Keratinocyte (primary cell): ENCODE data around the gene MFSD6. TPM values are rescaled to one million over a fixed set of nuclear protein-coding genes. Genes with fewer than 3 reads are reported as not detected.
"Not testable (repeated sequence)": the region's sequence is repeated elsewhere in the genome, so short reads cannot be mapped to it uniquely, and the experiment has no call there.

Source experiments
- DNase-seq: peaks from one replicate; pipeline ENCODE4 v3.0.0-alpha.2; 2011; ENCODE audit warnings: low read depth, missing footprints, low spot score
- FAIRE-seq: peaks from 2 replicates; lab custom pipeline; 2011; peaks lifted over from hg19 to GRCh38; lab: Jason Lieb, UNC
- H2AFZ ChIP-seq: 2 replicates; pipeline ENCODE4 v1.6.0; 2012; ENCODE audit warnings: low read length, control low read depth, inconsistent platforms; ENCODE audit not compliant: control insufficient read depth
- H3K27ac ChIP-seq: 2 replicates; pipeline ENCODE4 v1.5.1; 2011; ENCODE audit warnings: low read length; ENCODE audit not compliant: control insufficient read depth, insufficient read depth
- H3K27me3 ChIP-seq: 3 replicates; pipeline ENCODE4 v1.6.0; 2011; ENCODE audit warnings: low read length; ENCODE audit not compliant: control insufficient read depth, insufficient read depth; ENCODE audit errors: extremely low read depth
- H3K36me3 ChIP-seq, 2 experiments: 2 replicates in 1 of 2; 3 replicates in 1 of 2; pipeline ENCODE4 v1.5.1; 2011; ENCODE audit warnings: low read length in 2 of 2, mild to moderate bottlenecking in 1 of 2; ENCODE audit not compliant: control insufficient read depth in 2 of 2, insufficient read depth in 2 of 2; ENCODE audit errors: extremely low read depth in 1 of 2
- H3K4me1 ChIP-seq: 3 replicates; pipeline ENCODE4 v1.5.1; 2011; ENCODE audit warnings: low read length; ENCODE audit not compliant: control insufficient read depth, insufficient read depth; ENCODE audit errors: extremely low read depth
- H3K4me2 ChIP-seq: 3 replicates; pipeline ENCODE4 v1.6.0; 2011; ENCODE audit warnings: low read depth, low read length; ENCODE audit not compliant: control insufficient read depth, insufficient read depth; ENCODE audit errors: extremely low read depth
- H3K4me3 ChIP-seq, 3 experiments: fragments of 200-600 bp in 1 of 3; sonication (generic) in 1 of 3; 2 replicates in 2 of 3; 3 replicates in 1 of 3; pipeline ENCODE4 v1.5.1; 2011 to 2016; ENCODE audit warnings: low read length in 3 of 3, mild to moderate bottlenecking in 3 of 3, control low read depth in 2 of 3, inconsistent platforms in 1 of 3, low read depth in 1 of 3, mixed read lengths in 1 of 3, mixed run types in 1 of 3, moderate library complexity in 1 of 3; ENCODE audit not compliant: control insufficient read depth in 2 of 3, insufficient read depth in 2 of 3; ENCODE audit errors: extremely low read depth in 1 of 3
- H3K79me2 ChIP-seq: 2 replicates; pipeline ENCODE4 v1.6.0; 2012; ENCODE audit warnings: low read length; ENCODE audit not compliant: control insufficient read depth, insufficient read depth
- H3K9ac ChIP-seq: 3 replicates; pipeline ENCODE4 v1.6.0; 2011; ENCODE audit warnings: low read length; ENCODE audit not compliant: control insufficient read depth, insufficient read depth; ENCODE audit errors: extremely low read depth
- H3K9me1 ChIP-seq: 3 replicates; pipeline ENCODE4 v1.6.0; 2011; ENCODE audit warnings: low read length; ENCODE audit not compliant: control insufficient read depth, insufficient read depth; ENCODE audit errors: extremely low read depth
- H3K9me3 ChIP-seq: 2 replicates; pipeline ENCODE4 v1.5.1; 2012; ENCODE audit warnings: low read depth, low read length; ENCODE audit not compliant: control insufficient read depth
- H4K20me1 ChIP-seq: 3 replicates; pipeline ENCODE4 v1.6.0; 2011; ENCODE audit warnings: low read length; ENCODE audit not compliant: control insufficient read depth, insufficient read depth; ENCODE audit errors: extremely low read depth
- CTCF ChIP-seq, 3 experiments: IDR thresholded peaks in 1 of 3; conservative IDR thresholded peaks in 1 of 3; optimal IDR thresholded peaks in 1 of 3; 2 replicates in 2 of 3; 3 replicates in 1 of 3; pipeline versions ENCODE3 to v1.5.1; 2011; ENCODE audit warnings: low read length in 3 of 3, mild to moderate bottlenecking in 3 of 3, moderate library complexity in 2 of 3, control low read depth in 1 of 3, inconsistent platforms in 1 of 3; ENCODE audit not compliant: insufficient read depth in 2 of 3; ENCODE audit errors: extremely low read depth in 1 of 3
- EZH2 ChIP-seq: IDR thresholded peaks from one replicate; pipeline ENCODE4 v1.6.1; 2012; ENCODE audit warnings: inconsistent platforms, mild to moderate bottlenecking, low read length, moderate library complexity
- dilution Hi-C: fragments of 300-500 bp; cut with MboI; formaldehyde crosslinking; loops from one replicate; pipeline ENCODE4 v1.7.0; 2020; ENCODE audit warnings: low sequenced_read_pairs; ENCODE audit not compliant: extremely low pct_ligation_motif_present
- polyA plus RNA-seq, 5 experiments: library from polyadenylated mRNA; depleted of rRNA in 3 of 5; stranded (reverse) in 3 of 5; stranded (forward) in 1 of 5; unstranded in 1 of 5; fragments of >200 nt; gene quantifications; 1 replicate in 1 of 5; 2 replicates in 3 of 5; 3 replicates in 1 of 5; pipeline versions ENCODE4 v1.2.1 to v1.2.3, GENCODE V29; 2011 to 2012; ENCODE audit warnings: missing spikeins in 2 of 5, low read depth in 1 of 5, low replicate concordance in 1 of 5

MFSD6 gene
- polyA plus RNA-seq, 1 donor (not counting 4 experiments of a cell fraction or from before 2014, with no cell fraction given), result 11.0 TPM

GRCh38 chr2:190425221-190425866 lies 17.2 kb downstream of the MFSD6 start:
- dilution Hi-C loops, result no loop called here
- Histone ChIP-seq H3K4me1 (no peaks in the 10 kb centered on the region), H2AFZ (no peak overlapping the region), H3K4me3 (no peak overlapping the region), H4K20me1 (no peaks in the 10 kb centered on the region), H3K9ac (no peak overlapping the region), H3K27ac (no peak overlapping the region), H3K27me3 (no peaks in the 10 kb centered on the region), H3K4me2 (no peak overlapping the region), H3K9me1 (no peaks in the 10 kb centered on the region), H3K36me3 (no peaks in the 10 kb centered on the region), H3K79me2 (no peaks in the 10 kb centered on the region), H3K9me3 (no peaks in the 10 kb centered on the region)
- FAIRE-seq, result no peak
- no peak for DNase-seq
- TF ChIP-seq EZH2 (no peak), CTCF (optimal IDR thresholded peaks at IDR 0.05 in 1 of 3, IDR thresholded peaks at IDR 0.05 in 1 of 3, conservative IDR thresholded peaks at IDR 0.05 in 1 of 3; ENCODE audit: extremely low read depth in 1 of 3, insufficient read depth in 2 of 3, low read length in 3 of 3) (no peak)

GRCh38 chr2:190425883-190426658 lies 17.9 kb downstream of the MFSD6 start:
- Histone ChIP-seq H3K4me3 (no peak overlapping the region), H3K9me1 (no peaks in the 10 kb centered on the region), H3K27ac (no peak overlapping the region), H3K79me2 (no peaks in the 10 kb centered on the region), H4K20me1 (no peaks in the 10 kb centered on the region), H3K9me3 (no peaks in the 10 kb centered on the region), H3K9ac (no peak overlapping the region), H3K4me1 (no peaks in the 10 kb centered on the region), H3K36me3 (no peaks in the 10 kb centered on the region), H2AFZ (no peak overlapping the region), H3K27me3 (no peaks in the 10 kb centered on the region), H3K4me2 (no peak overlapping the region)
- FAIRE-seq (no peak), DNase-seq (no peak)
- TF ChIP-seq CTCF (optimal IDR thresholded peaks at IDR 0.05 in 1 of 3, IDR thresholded peaks at IDR 0.05 in 1 of 3, conservative IDR thresholded peaks at IDR 0.05 in 1 of 3; ENCODE audit: extremely low read depth in 1 of 3, insufficient read depth in 2 of 3, low read length in 3 of 3) (no peak), EZH2 (no peak)
- dilution Hi-C loops, result no loop called here

- H3K79me2 ChIP-seq, H3K4me1 ChIP-seq, dilution Hi-C loops, FAIRE-seq, H2AFZ ChIP-seq, H3K4me3 ChIP-seq, H3K9ac ChIP-seq, H3K27ac ChIP-seq, DNase-seq, H3K36me3 ChIP-seq, H3K27me3 ChIP-seq, H3K9me1 ChIP-seq, H3K4me2 ChIP-seq, H3K9me3 ChIP-seq, H4K20me1 ChIP-seq: not testable (repeated sequence)
Measured at GRCh38 chr2:190430866-190431265, 22.7 kb downstream of the MFSD6 start.
